HepG2 (cell line): ENCODE data around the gene SLC22A23. TPM values are rescaled to one million over a fixed set of nuclear protein-coding genes. Genes with fewer than 3 reads are reported as not detected.

ENCODE experiments used
- EED ChIP-seq: sonication (generic); formaldehyde crosslinking; IDR thresholded peaks from 2 replicates; pipeline ENCODE4 v1.5.0; 2020; ENCODE audit warnings: mild to moderate bottlenecking, missing genetic modification reagents
- ESRRA ChIP-seq: sonication (generic); formaldehyde crosslinking; IDR thresholded peaks from 2 replicates; pipeline ENCODE4 v1.5.1; 2020; ENCODE audit warnings: mild to moderate bottlenecking, low read depth, missing genetic modification reagents
- GATAD2A ChIP-seq: IDR thresholded peaks from 2 replicates; pipeline ENCODE4 v1.6.1; 2016
- PHF20 ChIP-seq: sonication (generic); formaldehyde crosslinking; IDR thresholded peaks from 2 replicates; pipeline ENCODE4 v1.5.0; 2020; ENCODE audit warnings: mild to moderate bottlenecking, missing genetic modification reagents
- PHF5A ChIP-seq: IDR thresholded peaks from one replicate; pipeline ENCODE4 v1.6.1; 2018; ENCODE audit warnings: low read depth, missing genetic modification reagents; ENCODE audit not compliant: unreplicated experiment
- ZIK1 ChIP-seq: sonication (generic); formaldehyde crosslinking; IDR thresholded peaks from 2 replicates; pipeline ENCODE4 v1.5.0; 2020; ENCODE audit warnings: mild to moderate bottlenecking, low read depth, missing genetic modification reagents, borderline replicate concordance
- ZNF33A ChIP-seq: sonication (generic); formaldehyde crosslinking; IDR thresholded peaks from 2 replicates; pipeline ENCODE4 v1.5.1; 2020; ENCODE audit warnings: missing genetic modification reagents, mild to moderate bottlenecking, moderate library complexity, borderline replicate concordance
- ZNF562 ChIP-seq: sonication (generic); formaldehyde crosslinking; IDR thresholded peaks from 2 replicates; pipeline ENCODE4 v1.8.0; 2022; ENCODE audit warnings: missing genetic modification reagents, borderline replicate concordance
- ZNF672 ChIP-seq: sonication (generic); formaldehyde crosslinking; IDR thresholded peaks from 2 replicates; pipeline ENCODE4 v1.8.1; 2022; ENCODE audit warnings: missing genetic modification reagents
- ZNF761 ChIP-seq: sonication (generic); formaldehyde crosslinking; conservative IDR thresholded peaks from 2 replicates; pipeline ENCODE4 v1.4.0; 2020; ENCODE audit warnings: mild to moderate bottlenecking, missing genetic modification reagents
- ZSCAN12 ChIP-seq: sonication (generic); formaldehyde crosslinking; IDR thresholded peaks from 2 replicates; pipeline ENCODE4 v1.9.0; 2021; ENCODE audit warnings: mild to moderate bottlenecking, missing genetic modification reagents
- polyA plus RNA-seq, 8 experiments: library from polyadenylated mRNA; depleted of rRNA in 3 of 8; stranded (reverse) in 7 of 8; unstranded in 1 of 8; fragments of >200 nt; fragmentation: Illumina TruSeq in 4 of 8; extraction: Trizol in 4 of 8; gene quantifications; 2 replicates each; pipeline versions ENCODE4 v1.2.1 to v1.2.3, GENCODE V29; 2011 to 2016; ENCODE audit warnings: low read depth in 4 of 8, missing spikeins in 1 of 8, mixed read lengths in 1 of 8; ENCODE audit not compliant: insufficient read depth in 1 of 8
- total RNA-seq, 5 experiments: library from RNA; depleted of rRNA; stranded (reverse); fragments of >200 nt; fragmentation: Illumina TruSeq; extraction: Trizol; gene quantifications; 2 replicates each; pipeline ENCODE4 v1.2.3, GENCODE V29; 2016; ENCODE audit warnings: low read depth in 1 of 5
- TF ChIP-seq, protein P1 (sequence below): sonication (generic); formaldehyde crosslinking; IDR thresholded peaks from 2 replicates; pipeline ENCODE4 v1.4.0; 2020; ENCODE audit warnings: mild to moderate bottlenecking, missing genetic modification reagents
- TF ChIP-seq, protein P2 (sequence below): sonication (generic); formaldehyde crosslinking; conservative IDR thresholded peaks from 2 replicates; pipeline ENCODE4 v1.4.0; 2020; ENCODE audit warnings: mild to moderate bottlenecking, missing genetic modification reagents, moderate library complexity
- TF ChIP-seq, protein P3 (sequence below): sonication (generic); formaldehyde crosslinking; IDR thresholded peaks from 2 replicates; pipeline ENCODE4 v1.9.0; 2021; ENCODE audit warnings: missing genetic modification reagents, borderline replicate concordance
- TF ChIP-seq, protein P4 (sequence below): sonication (generic); formaldehyde crosslinking; IDR thresholded peaks from 2 replicates; pipeline ENCODE4 v1.5.0; 2020; ENCODE audit warnings: missing genetic modification reagents, mild to moderate bottlenecking, borderline replicate concordance
- TF ChIP-seq, protein P5 (sequence below): sonication (generic); formaldehyde crosslinking; IDR thresholded peaks from 2 replicates; pipeline ENCODE4 v1.5.0; 2020; ENCODE audit warnings: missing genetic modification reagents
- TF ChIP-seq, protein P6 (sequence below): sonication (generic); formaldehyde crosslinking; IDR thresholded peaks from 2 replicates; pipeline ENCODE4 v1.5.0; 2020; ENCODE audit warnings: missing genetic modification reagents, mild to moderate bottlenecking, borderline replicate concordance
- TF ChIP-seq, protein P7 (sequence below): IDR thresholded peaks from 2 replicates; pipeline ENCODE4 v1.6.1; 2016; ENCODE audit warnings: missing biosample characterization, missing genetic modification reagents, low read depth

The SLC22A23 gene
- total and polyA plus RNA-seq, 2 of the 13 experiments (the other 11 are each of a cell fraction or from before 2014, with no cell fraction given): 11.8 to 17.5 TPM

DNA sequence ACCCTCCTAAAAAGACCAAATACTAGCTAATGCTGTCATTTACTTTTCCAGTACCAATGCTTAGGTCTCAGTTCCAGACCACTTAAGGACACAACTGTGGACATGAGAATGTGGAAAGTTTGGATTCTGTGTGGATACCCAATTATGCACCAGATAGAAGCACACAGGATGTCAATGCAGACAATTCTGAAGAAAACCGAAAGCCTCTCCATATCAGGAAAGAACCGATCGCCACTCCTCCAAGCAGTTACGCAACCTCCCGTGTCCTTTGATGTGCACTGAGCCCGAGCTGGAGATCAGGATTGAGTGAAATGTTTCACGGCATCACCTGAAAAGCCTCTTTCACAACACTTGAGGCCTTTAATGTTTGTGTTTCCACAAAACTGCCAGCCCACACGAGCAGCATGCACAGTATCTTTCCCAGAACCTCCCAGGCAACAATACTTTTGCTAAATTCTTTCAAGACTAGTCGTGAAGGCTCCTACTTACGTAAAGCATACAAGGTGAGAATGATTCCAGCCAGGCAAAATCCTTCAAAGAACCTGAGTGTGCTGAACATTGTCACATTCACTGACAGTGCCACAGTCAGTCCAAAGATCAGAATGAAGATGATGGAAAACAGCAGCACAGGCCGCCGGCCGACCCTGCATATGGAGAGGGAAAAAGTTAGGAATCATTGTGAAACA, 47.0 kb downstream of the SLC22A23 start (continued):
- TF ChIP-seq PHF5A (CRISPR knock-in tag) (peak; percentile 98), ZNF562 (CRISPR knock-in tag) (no peak), ESRRA (CRISPR knock-in tag) (peak; percentile 71; the same call in 1 of the 2 replicates), ZSCAN12 (CRISPR knock-in tag) (peak; percentile 75), ZIK1 (0 out of 2 replicates have a peak, but pooled peaks have one; percentile 34), ZNF33A (peak; percentile 19; the same call in 1 of the 2 replicates), ZNF761 (CRISPR knock-in tag) (no peak), PHF20 (CRISPR knock-in tag) (peak; percentile 57), GATAD2A (CRISPR knock-in tag) (peak; percentile 100), ZNF672 (CRISPR knock-in tag) (no peak), EED (CRISPR knock-in tag) (peak; percentile 43; the same call in 1 of the 2 replicates)
- TF ChIP-seq, protein P1, sequence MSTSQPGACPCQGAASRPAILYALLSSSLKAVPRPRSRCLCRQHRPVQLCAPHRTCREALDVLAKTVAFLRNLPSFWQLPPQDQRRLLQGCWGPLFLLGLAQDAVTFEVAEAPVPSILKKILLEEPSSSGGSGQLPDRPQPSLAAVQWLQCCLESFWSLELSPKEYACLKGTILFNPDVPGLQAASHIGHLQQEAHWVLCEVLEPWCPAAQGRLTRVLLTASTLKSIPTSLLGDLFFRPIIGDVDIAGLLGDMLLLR: peak; percentile 70; the same call in 1 of the 2 replicates
- TF ChIP-seq, protein P2, sequence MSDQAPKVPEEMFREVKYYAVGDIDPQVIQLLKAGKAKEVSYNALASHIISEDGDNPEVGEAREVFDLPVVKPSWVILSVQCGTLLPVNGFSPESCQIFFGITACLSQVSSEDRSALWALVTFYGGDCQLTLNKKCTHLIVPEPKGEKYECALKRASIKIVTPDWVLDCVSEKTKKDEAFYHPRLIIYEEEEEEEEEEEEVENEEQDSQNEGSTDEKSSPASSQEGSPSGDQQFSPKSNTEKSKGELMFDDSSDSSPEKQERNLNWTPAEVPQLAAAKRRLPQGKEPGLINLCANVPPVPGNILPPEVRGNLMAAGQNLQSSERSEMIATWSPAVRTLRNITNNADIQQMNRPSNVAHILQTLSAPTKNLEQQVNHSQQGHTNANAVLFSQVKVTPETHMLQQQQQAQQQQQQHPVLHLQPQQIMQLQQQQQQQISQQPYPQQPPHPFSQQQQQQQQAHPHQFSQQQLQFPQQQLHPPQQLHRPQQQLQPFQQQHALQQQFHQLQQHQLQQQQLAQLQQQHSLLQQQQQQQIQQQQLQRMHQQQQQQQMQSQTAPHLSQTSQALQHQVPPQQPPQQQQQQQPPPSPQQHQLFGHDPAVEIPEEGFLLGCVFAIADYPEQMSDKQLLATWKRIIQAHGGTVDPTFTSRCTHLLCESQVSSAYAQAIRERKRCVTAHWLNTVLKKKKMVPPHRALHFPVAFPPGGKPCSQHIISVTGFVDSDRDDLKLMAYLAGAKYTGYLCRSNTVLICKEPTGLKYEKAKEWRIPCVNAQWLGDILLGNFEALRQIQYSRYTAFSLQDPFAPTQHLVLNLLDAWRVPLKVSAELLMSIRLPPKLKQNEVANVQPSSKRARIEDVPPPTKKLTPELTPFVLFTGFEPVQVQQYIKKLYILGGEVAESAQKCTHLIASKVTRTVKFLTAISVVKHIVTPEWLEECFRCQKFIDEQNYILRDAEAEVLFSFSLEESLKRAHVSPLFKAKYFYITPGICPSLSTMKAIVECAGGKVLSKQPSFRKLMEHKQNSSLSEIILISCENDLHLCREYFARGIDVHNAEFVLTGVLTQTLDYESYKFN (CRISPR knock-in tag): peak; percentile 98
- TF ChIP-seq, protein P3, sequence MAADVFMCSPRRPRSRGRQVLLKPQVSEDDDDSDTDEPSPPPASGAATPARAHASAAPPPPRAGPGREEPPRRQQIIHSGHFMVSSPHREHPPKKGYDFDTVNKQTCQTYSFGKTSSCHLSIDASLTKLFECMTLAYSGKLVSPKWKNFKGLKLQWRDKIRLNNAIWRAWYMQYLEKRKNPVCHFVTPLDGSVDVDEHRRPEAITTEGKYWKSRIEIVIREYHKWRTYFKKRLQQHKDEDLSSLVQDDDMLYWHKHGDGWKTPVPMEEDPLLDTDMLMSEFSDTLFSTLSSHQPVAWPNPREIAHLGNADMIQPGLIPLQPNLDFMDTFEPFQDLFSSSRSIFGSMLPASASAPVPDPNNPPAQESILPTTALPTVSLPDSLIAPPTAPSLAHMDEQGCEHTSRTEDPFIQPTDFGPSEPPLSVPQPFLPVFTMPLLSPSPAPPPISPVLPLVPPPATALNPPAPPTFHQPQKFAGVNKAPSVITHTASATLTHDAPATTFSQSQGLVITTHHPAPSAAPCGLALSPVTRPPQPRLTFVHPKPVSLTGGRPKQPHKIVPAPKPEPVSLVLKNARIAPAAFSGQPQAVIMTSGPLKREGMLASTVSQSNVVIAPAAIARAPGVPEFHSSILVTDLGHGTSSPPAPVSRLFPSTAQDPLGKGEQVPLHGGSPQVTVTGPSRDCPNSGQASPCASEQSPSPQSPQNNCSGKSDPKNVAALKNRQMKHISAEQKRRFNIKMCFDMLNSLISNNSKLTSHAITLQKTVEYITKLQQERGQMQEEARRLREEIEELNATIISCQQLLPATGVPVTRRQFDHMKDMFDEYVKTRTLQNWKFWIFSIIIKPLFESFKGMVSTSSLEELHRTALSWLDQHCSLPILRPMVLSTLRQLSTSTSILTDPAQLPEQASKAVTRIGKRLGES (CRISPR knock-in tag): peak; percentile 91; the same call in 1 of the 2 replicates
- TF ChIP-seq, protein P4, sequence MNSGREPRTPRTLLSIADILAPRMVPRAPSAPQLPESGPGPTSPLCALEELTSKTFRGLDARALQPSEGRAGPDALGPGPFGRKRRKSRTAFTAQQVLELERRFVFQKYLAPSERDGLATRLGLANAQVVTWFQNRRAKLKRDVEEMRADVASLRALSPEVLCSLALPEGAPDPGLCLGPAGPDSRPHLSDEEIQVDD (CRISPR knock-in tag): no peak
- TF ChIP-seq, protein P5, sequence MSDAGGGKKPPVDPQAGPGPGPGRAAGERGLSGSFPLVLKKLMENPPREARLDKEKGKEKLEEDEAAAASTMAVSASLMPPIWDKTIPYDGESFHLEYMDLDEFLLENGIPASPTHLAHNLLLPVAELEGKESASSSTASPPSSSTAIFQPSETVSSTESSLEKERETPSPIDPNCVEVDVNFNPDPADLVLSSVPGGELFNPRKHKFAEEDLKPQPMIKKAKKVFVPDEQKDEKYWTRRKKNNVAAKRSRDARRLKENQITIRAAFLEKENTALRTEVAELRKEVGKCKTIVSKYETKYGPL: peak; percentile 93
- TF ChIP-seq, protein P6, sequence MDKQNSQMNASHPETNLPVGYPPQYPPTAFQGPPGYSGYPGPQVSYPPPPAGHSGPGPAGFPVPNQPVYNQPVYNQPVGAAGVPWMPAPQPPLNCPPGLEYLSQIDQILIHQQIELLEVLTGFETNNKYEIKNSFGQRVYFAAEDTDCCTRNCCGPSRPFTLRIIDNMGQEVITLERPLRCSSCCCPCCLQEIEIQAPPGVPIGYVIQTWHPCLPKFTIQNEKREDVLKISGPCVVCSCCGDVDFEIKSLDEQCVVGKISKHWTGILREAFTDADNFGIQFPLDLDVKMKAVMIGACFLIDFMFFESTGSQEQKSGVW (CRISPR knock-in tag): no peak; the same call in 1 of the 2 replicates
- TF ChIP-seq, protein P7, sequence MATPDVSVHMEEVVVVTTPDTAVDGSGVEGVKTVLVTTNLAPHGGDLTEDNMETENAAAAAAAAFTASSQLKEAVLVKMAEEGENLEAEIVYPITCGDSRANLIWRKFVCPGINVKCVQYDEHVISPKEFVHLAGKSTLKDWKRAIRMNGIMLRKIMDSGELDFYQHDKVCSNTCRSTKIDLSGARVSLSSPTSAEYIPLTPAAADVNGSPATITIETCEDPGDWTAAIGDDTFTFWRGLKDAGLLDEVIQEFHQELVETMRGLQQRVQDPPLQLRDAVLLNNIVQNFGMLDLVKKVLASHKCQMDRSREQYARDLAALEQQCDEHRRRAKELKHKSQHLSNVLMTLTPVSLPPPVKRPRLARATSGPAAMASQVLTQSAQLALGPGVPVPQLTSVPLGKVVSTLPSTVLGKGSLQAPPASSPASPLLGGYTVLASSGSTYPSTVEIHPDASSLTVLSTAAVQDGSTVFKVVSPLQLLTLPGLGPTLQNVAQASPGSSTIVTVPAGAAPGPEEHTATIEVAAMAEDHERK (CRISPR knock-in tag): no peak
